A673 (cell line): ENCODE data around the gene PTPRK. TPM values are rescaled to one million over a fixed set of nuclear protein-coding genes. Genes with fewer than 3 reads are reported as not detected.

Experiments used
- BruUV-seq: library from RNA; stranded (reverse); fragments of 400-500 nt; replicated peaks from 2 replicates; lab custom pipeline; 2021; lab: Mats Ljungman, UMichigan
- CTCF ChIA-PET: fragments of 300-600 bp; sonication (Branson Sonifier 250); formaldehyde crosslinking; loops from one replicate; lab custom pipeline; 2022; ENCODE audit warnings: antibody characterized with exemption; lab: Charles Lee
- POLR2A ChIA-PET: fragments of 300-600 bp; sonication (Branson Sonifier 250); formaldehyde crosslinking; loops from one replicate; lab custom pipeline; 2022; ENCODE audit warnings: antibody characterized with exemption; ENCODE audit not compliant: low non-redundant PET; lab: Charles Lee
- DNase-seq: peaks from one replicate; pipeline ENCODE4 v3.0.0-alpha.2; 2015; ENCODE audit warnings: low spot score
- H3K27ac ChIP-seq: fragments of 200-600 bp; sonication (generic); 2 replicates; pipeline ENCODE4 v1.5.1; 2016; ENCODE audit warnings: mixed run types, low read depth, mild to moderate bottlenecking, mixed read lengths, antibody characterized with exemption, low read length; ENCODE audit not compliant: poor library complexity, severe bottlenecking
- H3K27me3 ChIP-seq: fragments of 200-600 bp; sonication (generic); replicated peaks from 2 replicates; pipeline ENCODE4 v1.6.1; 2017; ENCODE audit warnings: mixed run types, low read depth, mild to moderate bottlenecking, mixed read lengths, antibody characterized with exemption, low read length; ENCODE audit not compliant: insufficient read depth, poor library complexity
- H3K36me3 ChIP-seq: fragments of 200-600 bp; sonication (generic); 2 replicates; pipeline ENCODE4 v1.6.1; 2016; ENCODE audit warnings: mixed run types, mild to moderate bottlenecking, mixed read lengths, antibody characterized with exemption, low read length; ENCODE audit not compliant: insufficient read depth, poor library complexity, severe bottlenecking
- H3K4me1 ChIP-seq: fragments of 200-600 bp; sonication (generic); 2 replicates; pipeline ENCODE4 v1.6.1; 2017; ENCODE audit warnings: mixed run types, mild to moderate bottlenecking, mixed read lengths, antibody characterized with exemption, low read length; ENCODE audit not compliant: insufficient read depth, poor library complexity, severe bottlenecking
- H3K4me3 ChIP-seq: fragments of 200-600 bp; sonication (generic); 2 replicates; pipeline ENCODE4 v1.5.1; 2016; ENCODE audit warnings: low read depth, mixed run types, mild to moderate bottlenecking, mixed read lengths, low read length; ENCODE audit not compliant: poor library complexity, severe bottlenecking
- H3K9me3 ChIP-seq: fragments of 200-600 bp; sonication (generic); 2 replicates; pipeline ENCODE4 v1.6.1; 2016; ENCODE audit warnings: mixed run types, low read depth, mild to moderate bottlenecking, mixed read lengths, antibody characterized with exemption, low read length; ENCODE audit not compliant: poor library complexity, severe bottlenecking
- CTCF ChIP-seq: fragments of 300-800, 200-600 bp; sonication (generic); conservative IDR thresholded peaks from 2 replicates; pipeline ENCODE4 v1.5.1; 2017; ENCODE audit warnings: low read depth, mild to moderate bottlenecking, antibody characterized with exemption, low read length, moderate library complexity, mixed read lengths
- EZH2 ChIP-seq: fragments of 200-600 bp; sonication (generic); IDR thresholded peaks from 2 replicates; pipeline ENCODE4 v1.6.1; 2017; ENCODE audit warnings: borderline replicate concordance, low read depth, mild to moderate bottlenecking, mixed read lengths, antibody characterized with exemption, low read length; ENCODE audit not compliant: poor library complexity, severe bottlenecking
- intact Hi-C: fragments of 100-400 bp; cut with micrococcal nuclease; formaldehyde crosslinking; loops from one replicate; pipeline ENCODE4 v1.10.0; 2022; ENCODE audit not compliant: unreplicated experiment
- total RNA-seq: library from RNA; stranded (reverse); gene quantifications from 2 replicates; pipeline ENCODE4 v1.2.3, GENCODE V29; 2021

PTPRK gene
- total RNA-seq, 1 experiment from 2014 or later: 77.3 TPM

GRCh38 chr6:127998985-127999384, 521.4 kb downstream of the PTPRK start:
- H3K9me3 ChIP-seq: no peaks in the 10 kb centered on the region
- TF ChIP-seq EZH2: no peak
- no peak for TF ChIP-seq CTCF
- ChIA-PET POLR2A (no interaction called here), CTCF (no interaction called here)
- H3K36me3 ChIP-seq: no peaks in the 10 kb centered on the region
- no TSS peak for BruUV-seq
- DNase-seq: no peak
- no peak overlapping the region for H3K4me3 ChIP-seq
- no peak overlapping the region for H3K27ac ChIP-seq
- intact Hi-C loops: no loop called here
- no peaks in the 10 kb centered on the region for H3K27me3 ChIP-seq
- no peaks in the 10 kb centered on the region for H3K4me1 ChIP-seq

GRCh38 chr6:127997496-127998164, 522.8 kb downstream of the PTPRK start:
- Histone ChIP-seq H3K4me3 (no peak overlapping the region), H3K36me3 (no peaks in the 10 kb centered on the region), H3K9me3 (no peaks in the 10 kb centered on the region), H3K27ac (no peak overlapping the region), H3K27me3 (no peaks in the 10 kb centered on the region), H3K4me1 (no peaks in the 10 kb centered on the region)
- TF ChIP-seq EZH2 (no peak), CTCF (no peak)
- DNase-seq: no peak
- intact Hi-C loops: no loop called here
- ChIA-PET POLR2A (no interaction called here), CTCF (no interaction called here)
- BruUV-seq: no TSS peak

GRCh38 chr6:127996925-127997324, 523.5 kb downstream of the PTPRK start:
- H3K4me1 ChIP-seq: no peaks in the 10 kb centered on the region
- TF ChIP-seq CTCF: no peak
- no peak for TF ChIP-seq EZH2
- no peak for DNase-seq
- ChIA-PET POLR2A (no interaction called here), CTCF (no interaction called here)
- H3K9me3 ChIP-seq: no peaks in the 10 kb centered on the region
- H3K4me3 ChIP-seq: no peak overlapping the region
- no peaks in the 10 kb centered on the region for H3K27me3 ChIP-seq
- BruUV-seq: no TSS peak
- no peaks in the 10 kb centered on the region for H3K36me3 ChIP-seq
- intact Hi-C loops: no loop called here
- H3K27ac ChIP-seq: no peak overlapping the region
